Femur (tissue), 1 donor: Measurements from ENCODE around the gene DGKG.

Source experiments
- DNase-seq: peaks from one replicate; pipeline ENCODE4 v3.0.0-alpha.2; 2017

Gene DGKG

DNA sequence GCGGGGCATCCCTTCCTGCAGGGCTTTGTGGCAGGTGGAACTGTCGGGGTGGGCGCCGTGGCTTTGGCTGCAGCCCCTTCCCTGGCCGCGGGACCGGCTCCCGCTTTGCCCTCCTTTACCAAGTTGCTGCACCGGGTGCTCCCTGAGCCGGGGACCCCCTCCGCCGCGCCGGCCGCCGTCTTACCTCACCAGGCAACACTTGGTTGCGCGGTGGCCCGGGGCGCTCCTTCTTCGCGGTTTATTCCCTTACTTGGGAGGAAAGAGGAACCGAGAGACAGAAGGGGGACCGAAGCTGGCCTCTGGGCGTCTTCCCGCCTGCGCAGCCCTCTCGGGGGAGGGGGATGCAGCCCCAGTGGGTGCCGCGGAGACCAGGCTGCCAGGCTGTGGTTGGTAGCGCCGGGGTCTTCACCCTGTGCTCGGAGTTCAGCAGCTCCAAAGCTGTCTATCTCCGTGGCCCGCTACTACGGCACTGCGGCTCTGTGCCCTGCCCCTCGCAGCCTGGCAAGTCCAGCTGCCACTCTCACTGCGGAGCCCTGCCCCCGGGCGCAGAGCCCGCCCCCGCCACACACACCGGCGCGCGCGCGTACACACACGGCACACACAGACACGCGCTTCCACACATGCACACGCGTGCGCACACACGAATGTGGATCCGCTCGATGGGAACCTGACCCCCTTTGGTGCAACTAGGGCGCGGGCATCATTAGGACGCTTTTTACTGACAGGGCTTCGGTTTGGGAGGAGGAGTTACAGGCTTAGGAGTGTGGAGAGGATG lies at the start of gene DGKG:
TSS of gene DGKG (minus strand) at position 473 of the 775 bp plus-strand sequence. CDS start 41,775 bp downstream, outside the sequence.
- peak; percentile 44 for DNase-seq

DNA sequence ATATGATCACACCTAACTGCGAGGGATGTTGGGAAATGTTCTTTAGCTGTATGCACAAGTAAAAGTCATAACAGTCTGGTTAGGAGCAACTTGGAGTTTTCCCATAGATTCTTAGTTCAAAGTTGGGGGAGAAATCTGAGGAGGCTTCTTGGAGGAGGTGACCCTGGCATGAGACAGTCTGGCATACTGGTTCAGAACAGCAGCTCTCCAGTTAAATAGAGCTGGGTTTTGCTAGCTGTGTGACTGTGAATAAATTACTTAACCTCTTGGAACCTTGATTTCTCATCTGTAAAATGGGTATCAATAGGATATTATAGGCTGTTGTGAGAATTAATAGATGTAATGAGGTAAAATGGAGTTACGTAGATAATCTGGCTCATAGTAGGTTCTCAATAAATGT lies 49.1 kb upstream of the DGKG start:
- no peak for DNase-seq

DNA sequence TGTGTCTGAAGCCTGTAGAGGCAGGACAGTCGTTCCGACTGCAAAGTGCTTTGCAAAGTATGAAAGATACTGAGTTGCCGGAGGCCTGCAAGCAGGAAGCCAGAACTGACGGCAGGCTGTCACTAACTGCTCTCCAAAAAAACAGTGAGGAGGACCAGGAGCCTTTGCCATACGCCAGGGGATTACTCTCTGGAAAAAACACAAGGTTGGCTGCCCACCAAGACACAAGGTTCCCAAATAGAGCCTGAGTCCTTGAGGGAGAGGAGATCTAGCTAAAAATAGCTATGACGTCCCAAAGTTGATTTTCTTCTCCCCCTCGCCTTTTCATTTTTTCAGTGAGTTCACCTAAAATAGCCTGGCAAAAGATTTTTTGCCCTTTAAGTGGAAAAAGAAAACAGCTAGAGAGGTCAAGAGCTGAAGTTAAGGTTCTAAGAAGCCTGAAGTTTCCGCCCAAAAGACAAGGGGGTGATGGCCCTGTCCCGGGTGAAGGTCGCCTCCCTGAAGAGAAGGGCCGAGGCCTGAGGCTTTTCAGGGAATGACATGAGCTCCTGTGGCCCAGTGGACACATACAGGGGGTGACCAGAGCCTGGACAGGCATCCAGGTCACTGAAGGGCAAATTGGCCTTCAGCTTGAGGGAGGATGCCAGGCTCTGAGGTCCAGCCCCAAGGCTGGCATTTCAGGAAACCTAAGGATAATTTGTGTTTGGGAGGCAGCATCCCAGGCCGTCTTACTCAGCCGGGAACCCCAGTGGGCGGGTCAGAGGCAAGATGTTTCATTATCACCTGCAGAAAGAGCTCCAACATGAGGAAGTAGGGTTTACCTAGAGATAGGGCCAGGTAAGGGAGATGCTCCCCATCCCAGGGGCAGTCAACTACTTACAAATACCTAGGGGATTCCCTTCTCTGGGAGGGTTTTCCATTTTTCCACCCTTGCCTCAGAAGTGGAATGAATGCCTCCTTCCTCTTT lies 44.9 kb upstream of the DGKG start:
- peak; percentile 30 for DNase-seq

DNA sequence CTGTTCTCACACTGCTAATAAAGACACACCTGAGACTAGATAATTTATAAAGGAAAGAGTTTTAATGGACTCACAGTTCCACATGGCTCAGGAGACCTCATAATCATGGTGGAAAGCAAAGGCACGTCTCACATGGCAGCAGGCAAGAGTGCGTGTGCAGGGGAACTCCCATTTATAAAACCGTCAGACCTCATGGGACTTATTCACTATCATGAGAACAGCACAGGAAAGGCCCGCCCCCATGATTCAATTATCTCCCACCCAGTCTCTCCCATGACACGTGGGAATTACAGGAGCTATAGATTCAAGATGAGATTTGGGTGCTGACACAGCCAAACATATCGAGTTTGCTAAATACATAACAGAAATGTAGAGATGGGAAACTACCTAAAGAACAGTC lies 39.5 kb upstream of the DGKG start:
- no peak for DNase-seq

DNA sequence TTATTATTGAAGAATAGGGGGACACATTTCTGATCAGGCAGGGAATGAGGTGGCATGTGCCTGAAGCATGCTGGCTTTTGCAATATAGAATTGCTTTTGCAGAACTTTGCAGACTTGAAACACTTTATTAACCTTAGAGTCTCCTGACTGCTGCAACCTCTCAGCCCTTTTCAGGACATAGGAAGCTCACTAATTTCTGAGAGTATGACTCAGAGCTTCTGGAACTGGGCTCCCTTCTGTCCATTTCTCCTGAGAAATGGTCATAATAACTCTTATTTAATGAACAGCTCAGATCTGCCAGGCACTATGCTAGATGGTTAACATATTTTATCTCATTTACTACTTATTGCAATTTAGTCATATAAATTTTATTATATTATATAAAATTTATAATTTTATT lies 38.6 kb upstream of the DGKG start:
- no peak for DNase-seq

DNA sequence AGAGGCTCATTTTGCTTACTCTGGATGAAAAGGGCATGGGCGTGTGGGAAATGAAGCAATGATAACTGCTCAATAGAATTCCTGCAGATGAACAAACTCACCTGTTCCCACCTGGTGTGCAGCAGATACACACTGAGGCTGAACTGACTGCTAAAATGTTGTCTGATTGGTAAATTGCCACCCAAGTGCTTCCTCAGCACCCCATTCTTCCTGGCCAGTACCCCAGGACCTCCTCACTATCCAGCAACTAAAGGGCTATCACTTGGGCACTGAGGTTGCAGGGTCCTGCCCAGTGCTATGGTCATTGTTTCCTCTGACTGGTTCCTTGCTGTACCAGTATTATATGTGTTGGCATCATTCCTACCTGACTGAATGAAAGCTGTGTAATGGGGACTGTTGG lies 38.0 kb upstream of the DGKG start:
- no peak for DNase-seq

DNA sequence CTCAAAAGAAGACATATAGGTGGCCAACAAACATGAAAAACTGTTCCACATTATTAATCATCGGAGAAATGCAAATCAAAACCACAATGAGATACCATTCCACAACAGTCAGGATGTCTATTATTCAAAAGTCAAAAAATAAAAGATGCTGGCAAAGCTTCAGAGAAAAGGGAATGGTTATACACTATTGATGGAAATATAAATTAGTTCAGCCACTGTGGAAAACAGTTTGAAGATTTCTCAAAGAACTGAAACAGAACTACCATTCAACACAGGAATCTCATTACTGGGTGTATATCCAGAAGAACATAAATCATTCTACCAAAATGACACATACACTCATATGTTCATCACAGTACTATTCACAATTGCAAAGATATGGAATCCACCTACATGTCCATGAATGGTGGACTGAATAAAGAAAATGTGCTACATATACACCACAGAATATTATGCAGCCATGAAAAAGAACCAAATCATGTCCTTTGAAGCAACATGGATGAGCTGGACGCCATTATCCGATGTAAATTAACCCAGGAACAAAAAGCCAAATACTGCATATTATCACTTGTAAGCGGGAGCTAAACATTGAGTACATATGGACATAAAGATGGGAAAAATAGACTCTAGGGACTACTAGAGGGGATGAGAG lies 32.7 kb upstream of the DGKG start:
- no peak for DNase-seq

DNA sequence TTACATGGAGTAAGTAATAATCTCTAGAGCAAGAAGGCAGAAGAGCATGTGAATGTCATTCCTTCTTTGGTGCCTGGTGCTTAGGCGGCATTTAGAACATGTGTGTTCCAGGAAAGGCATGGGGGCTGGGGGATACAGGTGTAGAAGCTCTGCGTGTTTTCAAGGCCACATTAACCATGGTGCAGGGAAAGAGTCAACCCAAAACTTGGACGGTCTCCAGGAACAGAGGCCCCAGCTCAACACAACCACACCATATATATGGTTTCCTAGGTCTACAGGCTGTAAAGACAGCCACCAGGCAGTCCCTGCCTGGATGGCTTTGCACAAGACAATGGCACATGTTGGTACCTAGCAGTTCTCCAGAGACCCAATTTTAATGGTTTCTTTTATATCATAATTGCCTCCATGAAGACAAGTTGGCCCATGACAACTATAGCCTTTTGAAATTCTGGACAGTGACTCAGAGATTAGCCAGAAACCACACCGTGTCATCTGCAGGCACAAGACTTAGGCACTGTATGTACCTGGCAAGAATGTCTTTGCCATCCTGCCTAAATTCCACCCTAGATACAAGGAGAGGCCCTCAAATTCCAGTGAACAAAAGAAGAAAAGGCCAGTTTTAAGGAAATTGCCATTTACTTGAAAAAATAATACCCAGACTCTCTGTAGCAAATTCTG lies 25.0 kb upstream of the DGKG start:
- no peak for DNase-seq

DNA sequence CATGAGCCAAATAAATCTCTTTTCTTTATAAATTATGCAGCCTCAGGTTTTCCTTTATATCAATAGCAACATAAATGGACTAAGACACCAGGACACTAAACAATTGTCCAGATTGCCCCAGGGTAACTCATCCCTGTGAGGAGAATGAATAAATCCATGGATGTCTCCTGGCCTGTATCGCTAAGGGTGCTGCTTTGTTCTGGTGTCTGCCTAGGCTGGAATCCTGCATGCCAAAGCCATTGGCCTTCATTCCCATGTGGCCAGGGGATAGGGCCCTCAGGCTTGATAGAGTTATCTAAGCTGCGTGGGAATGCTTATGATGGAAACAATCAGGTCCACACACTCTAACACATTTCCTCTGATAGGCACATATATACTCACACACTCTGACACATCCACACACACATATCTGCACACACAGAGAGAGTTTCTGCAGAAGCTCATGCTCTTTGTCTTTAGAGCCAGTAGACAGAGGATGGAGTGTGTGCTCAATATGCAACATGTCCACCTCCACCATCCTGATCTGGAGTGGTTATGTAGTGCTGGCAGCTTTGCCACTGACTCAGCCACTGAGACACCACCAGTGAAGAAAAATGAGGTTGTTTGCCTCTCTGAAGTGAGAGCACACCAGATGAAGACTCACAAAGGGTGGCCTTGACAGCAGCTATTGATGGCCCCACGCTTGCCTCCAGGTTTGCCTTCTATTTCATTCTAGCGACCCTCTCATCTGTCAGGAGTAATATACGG lies 24.0 kb upstream of the DGKG start:
- no peak for DNase-seq

DNA sequence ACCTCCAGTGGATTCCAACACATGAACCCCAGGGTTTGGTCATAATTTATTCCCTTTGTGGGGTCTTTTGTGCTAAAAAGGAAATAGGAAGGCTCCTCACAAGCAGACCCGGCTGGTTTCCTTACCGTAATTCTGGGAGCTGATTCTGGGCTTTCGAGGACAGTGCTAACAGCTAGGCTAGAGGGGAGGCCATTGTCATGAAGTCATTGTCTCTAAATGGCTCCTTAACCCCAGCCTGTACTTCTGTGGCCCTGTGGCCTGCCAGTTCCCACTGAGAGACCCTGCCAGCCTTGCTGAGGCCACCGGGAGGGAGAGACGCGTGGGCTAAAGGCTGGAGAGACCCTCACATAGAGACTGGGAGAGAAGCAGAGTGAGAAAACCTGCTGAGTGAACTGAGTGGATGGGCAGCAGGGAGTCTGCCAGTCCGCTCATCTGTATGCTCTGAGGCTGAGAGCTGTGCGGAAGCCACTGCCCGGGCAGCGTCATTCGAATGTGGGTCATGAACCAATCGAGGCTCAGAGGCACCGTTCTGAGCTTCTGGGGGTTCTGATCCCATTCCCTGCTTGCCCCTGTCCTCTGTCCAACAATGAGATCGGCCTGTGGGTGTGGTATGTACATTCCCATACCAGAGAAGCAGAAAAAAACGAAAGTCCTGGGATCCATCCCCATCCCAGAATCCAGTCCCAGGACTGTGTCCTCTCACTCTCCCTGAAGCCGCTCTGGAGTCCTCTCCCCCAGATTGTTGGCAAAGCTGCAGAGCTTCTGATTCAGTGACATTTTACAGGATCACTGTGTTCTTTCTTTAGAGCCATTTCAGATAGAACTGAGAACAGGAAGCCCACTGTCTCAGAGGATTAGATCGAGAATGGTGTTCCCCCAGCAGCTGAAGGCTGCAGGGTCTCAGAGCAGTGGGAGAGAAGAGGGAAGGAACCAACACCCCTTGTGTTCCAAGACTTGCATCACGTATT lies 21.3 kb upstream of the DGKG start:
- no peak for DNase-seq

DNA sequence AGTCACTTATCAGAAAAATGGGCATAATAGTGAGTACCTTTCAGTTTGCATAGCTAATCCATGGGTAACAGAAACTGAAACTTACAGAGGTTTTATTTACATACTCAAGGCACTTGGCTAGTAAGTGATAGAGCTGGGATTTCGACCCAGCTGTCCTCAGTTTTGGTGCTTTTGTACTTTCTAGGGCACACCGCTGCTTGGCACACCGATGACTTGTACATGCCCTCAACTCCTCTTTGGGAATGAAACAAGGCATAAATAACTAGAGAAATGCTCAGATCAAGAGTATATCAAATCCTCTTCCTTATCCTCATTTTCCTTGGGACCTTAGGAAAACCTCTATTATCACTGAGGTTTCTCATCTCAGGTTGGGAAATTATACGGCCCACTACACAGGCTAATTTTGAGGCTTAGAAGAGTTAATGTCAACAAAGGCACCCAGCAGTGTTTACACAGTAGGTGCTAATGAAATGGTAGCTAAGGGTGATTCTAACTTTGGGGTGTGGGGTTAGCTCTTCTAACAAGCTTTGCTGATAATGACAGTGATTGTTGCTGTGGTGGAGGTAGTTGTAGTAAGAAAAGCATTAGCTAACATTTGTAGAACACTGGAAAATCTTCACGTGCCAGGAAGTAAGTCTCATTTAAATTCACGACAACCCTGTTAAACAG lies 20.3 kb upstream of the DGKG start:
- no peak for DNase-seq

DNA sequence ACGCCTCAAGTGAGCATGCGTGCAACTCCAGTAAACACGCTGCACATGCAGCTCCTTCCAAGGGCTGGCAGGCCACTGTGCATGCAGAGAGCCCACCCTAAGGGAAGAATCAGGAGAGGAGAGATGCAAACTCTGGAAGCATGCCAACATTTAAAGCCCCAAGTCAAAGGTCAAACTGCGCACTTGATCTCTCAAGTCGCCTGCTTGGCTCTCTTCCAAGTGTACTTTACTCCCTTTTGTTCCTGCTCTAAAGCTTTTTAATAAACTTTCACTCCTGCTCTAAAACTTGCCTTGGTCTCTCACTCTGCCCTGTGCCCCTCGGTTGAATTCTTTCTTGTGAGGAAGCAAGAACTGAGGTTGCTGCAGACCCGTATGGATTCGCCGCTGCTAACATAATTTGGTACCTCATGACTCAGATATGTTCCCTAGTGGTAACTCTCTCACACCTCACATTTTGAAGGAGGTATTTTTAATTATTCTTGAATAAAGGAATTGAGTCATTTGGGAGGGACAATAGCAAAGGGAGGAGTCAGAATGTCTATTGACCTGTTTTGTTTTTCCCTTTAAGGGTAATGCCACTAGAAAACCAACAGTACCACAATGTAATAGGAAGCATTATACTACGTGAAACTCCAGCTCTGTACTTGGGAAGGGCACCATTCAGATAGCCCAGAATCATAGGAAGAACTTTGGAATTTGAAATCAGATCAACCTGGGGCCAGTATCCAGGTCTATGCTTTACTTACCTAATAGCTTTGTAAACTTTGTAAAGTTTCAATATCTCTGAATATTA lies 19.6 kb upstream of the DGKG start:
- no peak for DNase-seq

DNA sequence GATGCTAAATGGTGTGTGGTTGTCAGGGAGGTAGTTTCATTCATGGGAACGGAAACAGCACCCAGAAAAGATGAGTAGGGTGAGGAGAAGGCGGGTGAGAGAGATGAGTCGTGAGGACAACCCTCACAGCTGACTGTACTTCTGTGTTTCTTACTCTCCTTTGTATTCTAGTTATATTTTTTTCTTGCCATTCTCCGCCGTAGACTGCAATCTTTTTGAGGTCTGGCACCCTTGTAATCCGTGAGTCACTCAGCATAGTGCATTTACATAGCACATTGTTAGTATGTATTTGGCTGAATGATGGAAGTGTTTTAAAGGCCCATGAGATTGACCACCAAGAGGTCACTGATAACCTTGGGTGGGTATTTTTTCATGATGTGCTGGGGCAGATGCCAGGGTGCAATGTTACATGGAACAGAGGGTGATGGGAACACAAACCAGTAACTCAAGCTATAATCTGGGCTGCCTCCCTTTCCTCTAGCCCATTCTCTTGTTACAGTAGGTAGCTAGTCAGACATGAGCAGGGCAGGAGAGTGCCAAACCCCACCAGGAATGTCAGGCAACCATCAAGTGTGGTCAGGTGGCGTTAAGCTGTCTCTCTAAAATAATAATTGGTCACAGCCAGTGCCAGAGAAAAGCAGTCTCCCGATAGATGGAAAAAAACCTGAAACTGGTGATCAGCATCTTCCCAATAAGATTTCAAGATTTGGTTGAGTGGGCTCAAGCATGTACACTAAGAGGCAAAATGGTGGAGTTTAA lies 18.8 kb upstream of the DGKG start:
- DNase-seq = no peak

DNA sequence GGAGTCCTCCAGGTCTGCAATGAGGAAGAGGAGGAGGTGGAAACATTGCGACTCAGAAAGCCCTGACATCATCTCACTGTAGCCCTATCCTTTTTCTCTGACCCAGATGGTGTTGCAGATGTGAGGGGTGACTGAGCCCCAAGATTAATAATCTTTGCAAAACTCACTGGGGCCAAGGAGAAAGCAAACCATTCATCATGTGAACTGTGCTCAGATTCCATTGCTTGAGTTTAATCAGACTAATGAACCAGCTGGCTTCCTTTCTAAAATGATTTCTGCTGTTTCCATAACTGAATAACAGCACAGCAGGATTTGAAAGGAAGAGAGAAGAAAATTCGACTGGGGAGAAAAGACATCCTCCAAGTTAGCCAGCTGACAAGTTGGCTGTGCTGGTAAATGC lies 13.4 kb upstream of the DGKG start:
- DNase-seq = no peak

DNA sequence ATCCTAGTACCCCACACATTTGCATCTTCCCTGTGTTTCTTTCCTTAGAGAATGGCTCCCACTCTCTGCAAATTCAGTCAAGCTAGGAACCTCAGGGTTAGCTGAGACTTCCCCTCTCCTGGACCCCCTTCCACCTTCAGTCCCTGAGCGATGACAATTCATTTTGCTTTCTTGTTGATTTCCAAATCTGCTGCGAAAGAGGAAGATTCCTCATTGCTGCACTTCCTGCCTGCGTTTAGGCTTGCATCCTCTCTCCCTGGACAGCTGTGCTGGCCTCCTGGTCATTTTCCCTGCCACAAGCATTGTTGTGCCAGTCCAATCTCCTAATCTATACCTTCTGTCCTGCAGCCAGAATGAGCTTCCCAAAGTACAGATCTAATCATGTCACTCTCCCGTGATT lies 12.3 kb upstream of the DGKG start:
- DNase-seq = no peak

DNA sequence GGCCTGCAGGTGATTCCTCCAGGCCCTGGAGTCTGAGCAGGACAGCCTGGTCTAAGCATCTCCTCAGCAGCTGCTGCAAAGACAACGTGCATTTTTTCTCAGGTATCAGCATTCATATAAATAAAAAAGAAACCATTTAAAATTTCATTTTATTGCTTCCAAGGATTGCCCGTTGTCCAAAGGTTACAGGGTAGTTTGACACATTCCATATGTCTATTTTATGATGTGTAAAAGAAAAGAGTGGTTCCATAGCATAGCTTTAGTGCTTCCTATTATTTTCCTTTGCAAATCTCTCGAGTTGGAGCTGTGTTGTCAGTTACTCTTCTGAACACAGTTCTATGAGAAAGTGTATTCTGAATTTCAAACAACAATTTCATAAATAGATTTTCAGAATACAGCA lies 7.2 kb upstream of the DGKG start:
- DNase-seq = no peak

DNA sequence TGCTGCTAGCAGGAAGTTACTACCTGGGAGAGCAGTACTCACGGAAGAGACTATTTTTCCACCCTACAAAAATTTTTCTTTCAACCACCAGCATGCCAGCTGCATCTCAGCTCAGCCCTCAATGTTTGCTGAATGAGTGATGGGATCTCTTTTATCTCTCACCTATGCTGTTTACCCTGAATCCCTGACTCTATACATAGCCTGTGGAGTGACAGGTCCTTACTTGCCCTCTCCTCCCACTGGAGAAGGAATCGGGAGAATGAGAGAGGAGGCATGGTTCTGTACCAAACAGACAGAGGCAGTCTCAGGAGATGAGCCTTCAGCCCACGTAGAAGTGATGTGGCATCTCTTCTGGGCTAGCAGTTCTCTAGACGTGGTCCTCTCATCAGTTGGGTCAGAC lies 6.7 kb upstream of the DGKG start:
- DNase-seq = no peak

DNA sequence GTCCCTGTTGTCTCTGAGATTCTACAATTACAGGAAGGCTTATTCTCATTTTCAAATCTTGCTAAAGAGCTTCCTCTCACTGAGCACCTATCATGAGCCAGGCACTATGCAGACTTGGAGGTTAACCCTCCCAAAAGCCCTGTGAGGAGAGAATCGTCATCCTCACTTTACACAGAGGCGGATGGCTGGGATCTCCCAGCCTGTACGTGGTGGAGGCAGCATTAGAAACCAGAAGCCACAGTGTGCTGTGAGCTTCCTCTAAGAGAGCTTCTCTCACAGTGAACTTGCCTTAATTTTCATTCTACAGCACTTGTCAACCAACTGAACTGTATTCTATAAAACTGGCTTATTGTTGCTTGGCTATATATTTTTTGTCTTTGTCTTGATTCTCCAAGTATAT lies 6.1 kb upstream of the DGKG start:
- DNase-seq = no peak

DNA sequence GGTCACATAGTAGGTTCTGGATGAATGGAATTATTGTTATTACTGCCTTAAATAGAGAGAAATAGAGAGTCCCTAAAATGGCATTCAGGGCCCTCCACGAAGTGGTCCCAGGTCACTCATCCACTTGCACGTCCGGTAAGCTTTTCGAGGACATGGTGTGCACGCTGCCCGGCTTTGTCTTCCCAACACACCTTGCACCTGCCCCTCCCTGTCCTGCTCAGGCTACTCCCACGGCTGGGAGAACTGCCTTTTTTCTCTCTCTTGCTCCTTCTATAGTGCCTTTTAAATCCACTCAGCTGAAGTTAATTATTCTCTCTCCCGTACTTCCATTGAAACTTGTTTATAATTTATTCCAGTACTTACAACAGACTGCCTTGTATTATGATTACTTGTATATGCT lies 5.6 kb upstream of the DGKG start:
- DNase-seq = no peak
